ENCODE measurements around the gene LSM14B.

The LSM14B gene

DNA sequence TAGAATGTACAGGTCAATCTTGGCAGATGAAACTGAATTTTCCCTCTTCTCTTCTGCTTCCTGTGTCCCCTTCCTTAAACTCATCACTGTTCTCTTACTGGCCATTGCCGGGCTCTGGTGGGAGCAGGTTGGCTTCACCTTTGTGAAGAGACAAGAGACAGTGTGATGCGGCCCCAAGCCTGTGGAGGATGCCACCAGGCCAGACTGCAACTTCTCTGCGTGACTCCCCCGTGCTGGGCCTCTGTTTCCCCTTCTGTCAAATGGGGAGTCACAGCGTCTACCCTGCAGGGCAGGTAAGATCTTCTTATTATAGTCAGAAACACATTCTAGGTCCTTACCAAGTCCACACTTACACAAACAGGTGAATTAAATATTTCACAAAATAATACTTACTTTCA, 1.9 kb upstream of the LSM14B start:
- H2BK12ac ChIP-seq (ENCODE audit: low read length in 2 of 2) = no peak overlapping the region
- no peak for DNase-seq
- no peak overlapping the region for H4K8ac ChIP-seq (ENCODE audit: low read length)
- no peak overlapping the region for H3K27ac ChIP-seq (ENCODE audit: low read length, poor library complexity, severe bottlenecking)
- H2AFZ ChIP-seq (ENCODE audit: low read depth, low read length) = no peak overlapping the region
- H4K91ac ChIP-seq (ENCODE audit: low read length) = no peak overlapping the region
- no peak overlapping the region for H3K23ac ChIP-seq (ENCODE audit: low read length in 2 of 2)
- H3K9me3 ChIP-seq (ENCODE audit: control insufficient read depth, low read length) = peaks cover 2% of the 10 kb centered on the region
- H3K4me1 ChIP-seq (ENCODE audit: control insufficient read depth, insufficient read depth, low read depth, low read length) = peaks cover 20% of the 10 kb centered on the region
- peaks cover 33 to 40% of the 10 kb centered on the region in 2 experiments for H3K27me3 ChIP-seq (ENCODE audit: control insufficient read depth in 1 of 2, insufficient read depth in 1 of 2, low read length in 2 of 2)
- no peak overlapping the region for H3K4ac ChIP-seq (ENCODE audit: low read depth in 1 of 2, low read length in 2 of 2)
- no peak overlapping the region for H3K9ac ChIP-seq (ENCODE audit: low read length)
- H3K4me3 ChIP-seq (ENCODE audit: insufficient read depth in 1 of 2, low read depth in 1 of 2, low read length in 2 of 2) = no peak overlapping the region
- peaks cover 4% of the 10 kb centered on the region for H3K79me1 ChIP-seq (replicated peaks; ENCODE audit: low read length, poor library complexity, severe bottlenecking)
- 94% methylated on average over 5 of the region's 5 CpGs for WGBS
- H3K36me3 ChIP-seq (ENCODE audit: control insufficient read depth in 1 of 2, insufficient read depth in 2 of 2, low read depth in 1 of 2, low read length in 2 of 2) = peaks cover 9 to 10% of the 10 kb centered on the region in 2 experiments
- H3K14ac ChIP-seq (ENCODE audit: low read length in 2 of 2) = no peak overlapping the region
- H2BK5ac ChIP-seq (ENCODE audit: low read depth, low read length, poor library complexity, severe bottlenecking) = no peak overlapping the region
- no peak overlapping the region for H2BK120ac ChIP-seq (ENCODE audit: low read depth, low read length)
- H3K18ac ChIP-seq (ENCODE audit: low read depth in 1 of 2, low read length in 2 of 2) = no peak overlapping the region
- no peak overlapping the region for H2AK5ac ChIP-seq (ENCODE audit: low read length, severe bottlenecking)
- no peak overlapping the region for H2BK15ac ChIP-seq (ENCODE audit: low read depth, poor library complexity, severe bottlenecking)
- no peak overlapping the region for H3K4me2 ChIP-seq (ENCODE audit: low read length, poor library complexity, severe bottlenecking)

DNA sequence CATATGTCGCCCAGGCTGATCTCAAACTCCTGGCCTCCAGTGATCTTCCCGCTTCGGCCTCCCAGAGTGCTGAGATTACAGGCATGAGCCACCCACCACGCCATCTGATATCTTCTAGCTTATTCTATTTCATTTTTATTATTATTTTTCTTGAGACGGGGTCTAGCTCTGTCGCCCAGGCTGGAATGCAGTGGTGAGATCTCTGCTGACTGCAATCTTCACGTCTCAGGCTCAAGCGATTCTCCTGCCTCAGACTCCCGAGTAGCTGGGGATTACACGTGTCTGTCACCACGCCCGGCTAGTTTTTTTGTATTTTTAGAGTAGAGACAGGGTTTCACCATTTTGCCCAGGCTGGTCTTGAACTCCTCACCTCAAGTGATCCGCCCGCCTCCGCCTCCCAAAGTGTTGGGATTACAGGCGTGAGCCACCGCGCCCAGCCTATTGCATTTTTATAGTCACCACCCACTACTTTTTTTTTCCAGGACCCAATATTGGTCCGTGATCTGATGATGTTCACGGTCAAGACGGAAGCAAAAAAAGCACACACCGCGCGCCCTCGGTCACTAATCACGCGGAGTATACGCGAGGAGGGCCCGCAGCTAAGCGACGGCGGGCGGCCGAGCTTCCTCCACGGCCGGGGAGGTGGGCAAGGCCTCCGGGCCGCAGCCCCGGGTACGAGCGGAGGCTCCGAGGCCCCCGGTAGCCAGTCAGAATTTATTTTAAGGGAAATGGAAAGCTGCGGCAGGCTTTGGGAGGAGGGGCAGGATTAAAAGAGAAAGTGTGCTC, 1.1 kb upstream of the LSM14B start:
- Histone ChIP-seq H2BK12ac (ENCODE audit: low read length in 2 of 2) (peak overlapping the region in 1 of 2 experiments; percentile 74), H3K27me3 (ENCODE audit: control insufficient read depth in 1 of 2, insufficient read depth in 1 of 2, low read length in 2 of 2) (peaks cover 33 to 37% of the 10 kb centered on the region in 2 experiments), H3K9ac (ENCODE audit: low read length) (peak overlapping the region; percentile 94), H2BK15ac (ENCODE audit: low read depth, poor library complexity, severe bottlenecking) (peak overlapping the region; percentile 99), H4K91ac (ENCODE audit: low read length) (peak overlapping the region; percentile 66), H3K4me1 (ENCODE audit: control insufficient read depth, insufficient read depth, low read depth, low read length) (peaks cover 22% of the 10 kb centered on the region), H3K14ac (ENCODE audit: low read length in 2 of 2) (no peak overlapping the region), H2AFZ (ENCODE audit: low read depth, low read length) (peak overlapping the region; percentile 72), H2BK120ac (ENCODE audit: low read depth, low read length) (peak overlapping the region; percentile 66), H3K9me3 (ENCODE audit: control insufficient read depth, low read length) (peaks cover 2% of the 10 kb centered on the region), H3K4me3 (ENCODE audit: insufficient read depth in 1 of 2, low read depth in 1 of 2, low read length in 2 of 2) (peak overlapping the region; percentile 62 to 82), H4K8ac (ENCODE audit: low read length) (peak overlapping the region; percentile 80), H2BK5ac (ENCODE audit: low read depth, low read length, poor library complexity, severe bottlenecking) (peak overlapping the region; percentile 74), H3K36me3 (ENCODE audit: control insufficient read depth in 1 of 2, insufficient read depth in 2 of 2, low read depth in 1 of 2, low read length in 2 of 2) (peaks cover 18% of the 10 kb centered on the region in 2 experiments), H2AK5ac (ENCODE audit: low read length, severe bottlenecking) (no peak overlapping the region), H3K18ac (ENCODE audit: low read depth in 1 of 2, low read length in 2 of 2) (peak overlapping the region; percentile 74 to 85), H3K4me2 (ENCODE audit: low read length, poor library complexity, severe bottlenecking) (peak overlapping the region; percentile 73), H3K79me1 (replicated peaks; ENCODE audit: low read length, poor library complexity, severe bottlenecking) (peaks cover 12% of the 10 kb centered on the region), H3K4ac (ENCODE audit: low read depth in 1 of 2, low read length in 2 of 2) (peak overlapping the region; percentile 57 to 74), H3K23ac (ENCODE audit: low read length in 2 of 2) (no peak overlapping the region), H3K27ac (ENCODE audit: low read length, poor library complexity, severe bottlenecking) (peak overlapping the region; percentile 70)
- WGBS = 19% methylated on average over 40 of the region's 45 CpGs
- DNase-seq = peak; percentile 77

DNA sequence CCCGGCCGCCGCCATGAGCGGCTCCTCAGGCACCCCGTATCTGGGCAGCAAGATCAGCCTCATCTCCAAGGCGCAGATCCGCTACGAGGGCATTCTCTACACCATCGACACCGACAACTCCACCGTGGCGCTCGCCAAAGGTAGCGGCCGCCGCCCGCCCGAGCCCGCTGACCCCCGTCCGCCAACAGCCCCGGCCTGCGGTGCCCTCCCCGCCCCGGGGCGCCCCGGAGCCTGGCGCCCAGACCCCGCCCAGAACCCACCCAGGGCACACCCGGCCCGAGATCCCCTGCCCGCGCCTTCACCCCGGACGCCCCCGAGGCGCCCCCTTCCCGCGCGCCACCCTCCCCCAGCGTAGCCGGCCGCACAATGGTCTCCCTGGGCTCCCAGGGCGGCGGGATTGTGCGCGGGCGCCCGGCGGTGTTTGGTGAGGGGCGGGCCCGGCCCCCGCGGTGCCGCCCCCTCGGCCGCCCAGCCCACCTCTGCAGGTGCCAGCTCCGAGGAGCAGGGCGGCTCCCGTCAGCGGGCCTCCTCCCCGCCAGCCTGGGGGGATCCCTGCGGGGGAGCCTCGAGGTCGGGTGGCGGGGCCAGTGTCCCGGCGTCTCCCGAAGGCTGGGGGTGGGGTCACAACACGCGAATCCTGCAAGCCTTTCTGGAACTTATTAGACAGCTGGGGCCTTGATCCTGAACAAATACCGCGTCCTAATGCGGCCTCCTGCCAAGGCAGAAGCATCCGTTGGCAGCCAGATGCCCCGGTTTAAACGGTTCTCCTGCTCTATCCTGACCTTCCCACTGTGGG, 577 bp downstream of the LSM14B start:
- Histone ChIP-seq H3K79me1 (replicated peaks; ENCODE audit: low read length, poor library complexity, severe bottlenecking) (peaks cover 25% of the 10 kb centered on the region), H4K8ac (ENCODE audit: low read length) (peak overlapping the region; percentile 64), H2AFZ (ENCODE audit: low read depth, low read length) (no peak overlapping the region), H3K4me3 (ENCODE audit: insufficient read depth in 1 of 2, low read depth in 1 of 2, low read length in 2 of 2) (peak overlapping the region; percentile 76 to 91), H2AK5ac (ENCODE audit: low read length, severe bottlenecking) (no peak overlapping the region), H2BK12ac (ENCODE audit: low read length in 2 of 2) (peak overlapping the region in 1 of 2 experiments; percentile 15), H3K9me3 (ENCODE audit: control insufficient read depth, low read length) (no peaks in the 10 kb centered on the region), H3K4ac (ENCODE audit: low read depth in 1 of 2, low read length in 2 of 2) (peak overlapping the region; percentile 73 to 83), H3K14ac (ENCODE audit: low read length in 2 of 2) (peak overlapping the region in 1 of 2 experiments; percentile 93), H2BK5ac (ENCODE audit: low read depth, low read length, poor library complexity, severe bottlenecking) (no peak overlapping the region), H3K27ac (ENCODE audit: low read length, poor library complexity, severe bottlenecking) (peak overlapping the region; percentile 6), H3K18ac (ENCODE audit: low read depth in 1 of 2, low read length in 2 of 2) (peak overlapping the region; percentile 73 to 93), H3K23ac (ENCODE audit: low read length in 2 of 2) (peak overlapping the region in 1 of 2 experiments; percentile 66), H3K36me3 (ENCODE audit: control insufficient read depth in 1 of 2, insufficient read depth in 2 of 2, low read depth in 1 of 2, low read length in 2 of 2) (peaks cover 32 to 34% of the 10 kb centered on the region in 2 experiments), H3K4me2 (ENCODE audit: low read length, poor library complexity, severe bottlenecking) (peak overlapping the region; percentile 76), H2BK15ac (ENCODE audit: low read depth, poor library complexity, severe bottlenecking) (peak overlapping the region; percentile 86), H3K27me3 (ENCODE audit: control insufficient read depth in 1 of 2, insufficient read depth in 1 of 2, low read length in 2 of 2) (peaks cover 19 to 23% of the 10 kb centered on the region in 2 experiments), H2BK120ac (ENCODE audit: low read depth, low read length) (peak overlapping the region; percentile 8), H4K91ac (ENCODE audit: low read length) (no peak overlapping the region), H3K9ac (ENCODE audit: low read length) (peak overlapping the region; percentile 79), H3K4me1 (ENCODE audit: control insufficient read depth, insufficient read depth, low read depth, low read length) (peaks cover 22% of the 10 kb centered on the region)
- DNase-seq = peak; percentile 41
- WGBS = 1% methylated on average over 64 of the region's 77 CpGs
